Measurements from ENCODE around the gene SOS1. TPM values are rescaled to one million over a fixed set of nuclear protein-coding genes. Genes with fewer than 3 reads are reported as not detected.

Gene SOS1
- total RNA-seq, 4 donors from 2014 or later: 23.1 to 70.8 (median 31.6) TPM

GRCh38 chr2:39136799-39137198 is 15.9 kb upstream of the SOS1 start:
- no peak for TF ChIP-seq CTCF (IDR thresholded peaks at IDR 0.05)
- DNase-seq (ENCODE audit: low spot score) (no peak), ATAC-seq (ENCODE audit: low FRiP score) (no peak)

- ATAC-seq (ENCODE audit: low FRiP score): no peak
Observed at GRCh38 chr2:39135690-39136259, 14.9 kb upstream of the SOS1 start.

GRCh38 chr2:39133215-39133851 is 12.5 kb upstream of the SOS1 start:
- no peak for TF ChIP-seq CTCF (IDR thresholded peaks at IDR 0.05)
- ATAC-seq (ENCODE audit: low FRiP score) (no peak), DNase-seq (ENCODE audit: low spot score) (no peak)

More at GRCh38 chr2:39135690-39136259, 14.9 kb upstream of the SOS1 start:
- no peak for TF ChIP-seq CTCF (IDR thresholded peaks at IDR 0.05)
- DNase-seq (ENCODE audit: low spot score): no peak

- no peak for DNase-seq (ENCODE audit: low spot score)
- TF ChIP-seq CTCF (IDR thresholded peaks at IDR 0.05): no peak
- ATAC-seq (ENCODE audit: low FRiP score): no peak
Observed at GRCh38 chr2:39128919-39129391, 8.1 kb upstream of the SOS1 start.

GRCh38 chr2:39127973-39128372 is 7.1 kb upstream of the SOS1 start:
- ATAC-seq (ENCODE audit: low FRiP score) (no peak), DNase-seq (ENCODE audit: low spot score) (no peak)
- TF ChIP-seq CTCF (IDR thresholded peaks at IDR 0.05): no peak

- DNase-seq (ENCODE audit: low spot score): no peak
- no peak for TF ChIP-seq CTCF (IDR thresholded peaks at IDR 0.05)
- peak; percentile 15 for ATAC-seq (ENCODE audit: low FRiP score)
Observed at GRCh38 chr2:39124746-39125057, 3.9 kb upstream of the SOS1 start.
